Motor neuron (in vitro differentiated cells): ENCODE data around the gene MOB1B. TPM values are rescaled to one million over a fixed set of nuclear protein-coding genes. Genes with fewer than 3 reads are reported as not detected.

Source experiments
- total RNA-seq, 8 experiments: library from RNA; unstranded; fragments of 300-600 nt; gene quantifications; 2 replicates each; pipeline versions ENCODE4 v1.2.3 to v1.2.4, GENCODE V29; 2022

Gene MOB1B
- total RNA-seq, 8 experiments from 2014 or later, result 6.0 to 26.8 (median 19.2) TPM

Other genes with a start within 250 kb of the MOB1B start
- gene JCHAIN, start 235.9 kb upstream of the MOB1B start, total RNA-seq, result not detected
- gene UTP3, start 213.8 kb upstream of the MOB1B start, total RNA-seq, result 10 to 100 TPM; 16.0 to 47.3 (median 27.0) TPM
- 100 to 1,000 TPM in 5 of 8 experiments, 10 to 100 TPM in 3; 34.1 to 227 (median 185) TPM for gene RUFY3, start 180.4 kb upstream of the MOB1B start, total RNA-seq
- gene GRSF1, start 62.5 kb upstream of the MOB1B start, total RNA-seq, result 10 to 100 TPM; 43.0 to 99.5 (median 66.4) TPM
- 10 to 100 TPM in 6 of 8 experiments, 1 to 10 TPM in 2; 5.1 to 33.5 (median 19.1) TPM for gene DCK, start 91.3 kb downstream of the MOB1B start, total RNA-seq